Measurements from ENCODE around the gene MEP1A. TPM values are rescaled to one million over a fixed set of nuclear protein-coding genes. Genes with fewer than 3 reads are reported as not detected.
"Not testable (repeated sequence)": the region's sequence is repeated elsewhere in the genome, so short reads cannot be mapped to it uniquely, and the experiment has no call there.

The MEP1A gene, protein sequence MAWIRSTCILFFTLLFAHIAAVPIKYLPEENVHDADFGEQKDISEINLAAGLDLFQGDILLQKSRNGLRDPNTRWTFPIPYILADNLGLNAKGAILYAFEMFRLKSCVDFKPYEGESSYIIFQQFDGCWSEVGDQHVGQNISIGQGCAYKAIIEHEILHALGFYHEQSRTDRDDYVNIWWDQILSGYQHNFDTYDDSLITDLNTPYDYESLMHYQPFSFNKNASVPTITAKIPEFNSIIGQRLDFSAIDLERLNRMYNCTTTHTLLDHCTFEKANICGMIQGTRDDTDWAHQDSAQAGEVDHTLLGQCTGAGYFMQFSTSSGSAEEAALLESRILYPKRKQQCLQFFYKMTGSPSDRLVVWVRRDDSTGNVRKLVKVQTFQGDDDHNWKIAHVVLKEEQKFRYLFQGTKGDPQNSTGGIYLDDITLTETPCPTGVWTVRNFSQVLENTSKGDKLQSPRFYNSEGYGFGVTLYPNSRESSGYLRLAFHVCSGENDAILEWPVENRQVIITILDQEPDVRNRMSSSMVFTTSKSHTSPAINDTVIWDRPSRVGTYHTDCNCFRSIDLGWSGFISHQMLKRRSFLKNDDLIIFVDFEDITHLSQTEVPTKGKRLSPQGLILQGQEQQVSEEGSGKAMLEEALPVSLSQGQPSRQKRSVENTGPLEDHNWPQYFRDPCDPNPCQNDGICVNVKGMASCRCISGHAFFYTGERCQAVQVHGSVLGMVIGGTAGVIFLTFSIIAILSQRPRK
- polyA plus RNA-seq (2013, experiment 1 of 2) = not detected
- polyA plus RNA-seq (2013, experiment 2 of 2) = not detected

DNA sequence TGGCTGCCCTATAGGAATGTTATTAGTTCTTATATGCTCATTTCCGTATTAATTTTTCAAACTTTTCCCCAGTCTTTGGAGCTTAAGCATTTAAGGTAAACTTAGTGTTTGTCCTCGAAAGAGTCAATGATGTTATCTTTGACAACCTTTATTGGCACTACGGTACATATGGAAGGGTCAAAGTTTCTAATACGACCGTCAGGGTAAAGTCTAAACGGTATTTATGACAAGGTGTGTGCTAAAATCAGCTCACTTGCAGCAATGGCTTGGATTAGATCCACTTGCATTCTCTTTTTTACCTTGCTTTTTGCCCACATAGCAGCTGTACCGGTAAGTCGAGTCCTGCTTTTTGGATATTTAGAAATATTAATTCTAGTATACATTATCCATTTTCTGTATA, at the start of gene MEP1A:
Gene MEP1A (plus strand): TSS at position 252 of the 400 bp plus-strand sequence. CDS start 10 bp downstream, at position 262.
- Histone ChIP-seq H2AFZ (ENCODE audit: low read depth, low read length) (no peak within 1 kb of the TSS), H3K14ac (ENCODE audit: low read length in 2 of 2) (no peak within 1 kb of the TSS), H2BK5ac (ENCODE audit: low read depth, low read length, poor library complexity, severe bottlenecking) (no peak within 1 kb of the TSS), H2AK5ac (ENCODE audit: low read length, severe bottlenecking) (no peak within 1 kb of the TSS), H3K4me2 (ENCODE audit: low read length, poor library complexity, severe bottlenecking) (no peak within 1 kb of the TSS), H3K23ac (ENCODE audit: low read length in 2 of 2) (no peak within 1 kb of the TSS), H3K79me1 (replicated peaks; ENCODE audit: low read length, poor library complexity, severe bottlenecking) (no peaks in the 10 kb centered on the region), H3K36me3 (ENCODE audit: control insufficient read depth in 1 of 2, insufficient read depth in 2 of 2, low read depth in 1 of 2, low read length in 2 of 2) (no peaks in the 10 kb centered on the region), H3K4me1 (ENCODE audit: control insufficient read depth, insufficient read depth, low read depth, low read length) (no peaks in the 10 kb centered on the region), H3K4ac (ENCODE audit: low read depth in 1 of 2, low read length in 2 of 2) (no peak within 1 kb of the TSS), H4K91ac (ENCODE audit: low read length) (no peak within 1 kb of the TSS), H3K27me3 (ENCODE audit: control insufficient read depth in 1 of 2, insufficient read depth in 1 of 2, low read length in 2 of 2) (peaks cover 0 to 3% of the 10 kb centered on the region in 2 experiments), H3K27ac (ENCODE audit: low read length, poor library complexity, severe bottlenecking) (no peak within 1 kb of the TSS), H3K9ac (ENCODE audit: low read length) (no peak within 1 kb of the TSS), H2BK15ac (ENCODE audit: low read depth, poor library complexity, severe bottlenecking) (no peak within 1 kb of the TSS), H3K9me3 (ENCODE audit: control insufficient read depth, low read length) (no peaks in the 10 kb centered on the region), H3K4me3 (ENCODE audit: insufficient read depth in 1 of 2, low read depth in 1 of 2, low read length in 2 of 2) (no peak within 1 kb of the TSS), H2BK12ac (ENCODE audit: low read length in 2 of 2) (no peak within 1 kb of the TSS), H3K18ac (ENCODE audit: low read depth in 1 of 2, low read length in 2 of 2) (no peak within 1 kb of the TSS), H4K8ac (ENCODE audit: low read length) (no peak within 1 kb of the TSS), H2BK120ac (ENCODE audit: low read depth, low read length) (no peak within 1 kb of the TSS)
- DNase-seq = no peak
- 87% methylated on average over 6 of the region's 8 CpGs for WGBS

DNA sequence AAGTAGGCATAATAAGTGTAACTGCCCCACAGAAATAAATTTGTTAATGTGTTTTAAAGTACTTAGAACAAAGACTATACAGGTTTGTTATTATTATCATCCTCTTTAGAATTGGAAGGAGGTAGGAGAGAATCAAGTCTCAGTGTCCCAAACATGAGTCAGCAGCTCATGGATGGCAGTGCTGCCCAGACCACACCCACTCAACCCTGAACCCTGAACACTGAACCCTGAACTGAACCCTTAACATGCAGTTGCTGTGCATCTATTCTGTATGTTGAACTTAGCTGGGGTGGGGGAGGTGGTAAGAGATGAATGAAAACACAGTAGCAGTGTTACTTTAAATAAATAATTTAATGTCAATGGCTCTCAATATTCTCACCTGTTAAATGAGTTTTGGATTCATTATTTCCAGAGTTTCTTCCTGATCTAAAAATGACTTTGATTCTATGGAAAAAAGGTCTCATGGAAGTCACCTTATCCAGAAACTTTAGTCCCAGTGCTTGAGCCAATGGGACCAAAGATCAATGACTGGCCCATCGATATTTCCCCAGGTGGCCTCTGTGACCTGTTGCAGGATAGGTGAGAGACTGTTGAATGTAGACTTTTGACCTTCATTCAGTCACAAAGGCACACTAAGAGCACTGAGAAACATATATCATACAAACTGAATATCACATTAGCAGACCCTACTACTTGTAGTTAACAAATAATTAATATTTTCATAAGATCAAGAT, 49.6 kb upstream of the MEP1A start:
- H3K79me1 ChIP-seq (replicated peaks; ENCODE audit: low read length, poor library complexity, severe bottlenecking) = no peaks in the 10 kb centered on the region
- no peak overlapping the region for H2BK15ac ChIP-seq (ENCODE audit: low read depth, poor library complexity, severe bottlenecking)
- no peak overlapping the region for H3K27ac ChIP-seq (ENCODE audit: low read length, poor library complexity, severe bottlenecking)
- no peak overlapping the region for H4K91ac ChIP-seq (ENCODE audit: low read length)
- no peak overlapping the region for H3K9ac ChIP-seq (ENCODE audit: low read length)
- no peaks in the 10 kb centered on the region for H3K9me3 ChIP-seq (ENCODE audit: control insufficient read depth, low read length)
- H2BK5ac ChIP-seq (ENCODE audit: low read depth, low read length, poor library complexity, severe bottlenecking) = no peak overlapping the region
- no peak overlapping the region for H2AFZ ChIP-seq (ENCODE audit: low read depth, low read length)
- H3K4ac ChIP-seq (ENCODE audit: low read depth in 1 of 2, low read length in 2 of 2) = no peak overlapping the region
- H2BK120ac ChIP-seq (ENCODE audit: low read depth, low read length) = no peak overlapping the region
- WGBS = no CpG with 5 or more reads among the region's 1 CpG
- no peak overlapping the region for H3K23ac ChIP-seq (ENCODE audit: low read length in 2 of 2)
- no peak overlapping the region for H3K4me2 ChIP-seq (ENCODE audit: low read length, poor library complexity, severe bottlenecking)
- H3K36me3 ChIP-seq (ENCODE audit: control insufficient read depth in 1 of 2, insufficient read depth in 2 of 2, low read depth in 1 of 2, low read length in 2 of 2) = no peaks in the 10 kb centered on the region
- H3K4me1 ChIP-seq (ENCODE audit: control insufficient read depth, insufficient read depth, low read depth, low read length) = no peaks in the 10 kb centered on the region
- H3K18ac ChIP-seq (ENCODE audit: low read depth in 1 of 2, low read length in 2 of 2) = no peak overlapping the region
- no peak overlapping the region for H3K4me3 ChIP-seq (ENCODE audit: insufficient read depth in 1 of 2, low read depth in 1 of 2, low read length in 2 of 2)
- peaks cover 14 to 23% of the 10 kb centered on the region in 2 experiments for H3K27me3 ChIP-seq (ENCODE audit: control insufficient read depth in 1 of 2, insufficient read depth in 1 of 2, low read length in 2 of 2)
- H4K8ac ChIP-seq (ENCODE audit: low read length) = no peak overlapping the region
- H2AK5ac ChIP-seq (ENCODE audit: low read length, severe bottlenecking) = no peak overlapping the region
- no peak overlapping the region for H2BK12ac ChIP-seq (ENCODE audit: low read length in 2 of 2)
- no peak for DNase-seq
- no peak overlapping the region for H3K14ac ChIP-seq (ENCODE audit: low read length in 2 of 2)

DNA sequence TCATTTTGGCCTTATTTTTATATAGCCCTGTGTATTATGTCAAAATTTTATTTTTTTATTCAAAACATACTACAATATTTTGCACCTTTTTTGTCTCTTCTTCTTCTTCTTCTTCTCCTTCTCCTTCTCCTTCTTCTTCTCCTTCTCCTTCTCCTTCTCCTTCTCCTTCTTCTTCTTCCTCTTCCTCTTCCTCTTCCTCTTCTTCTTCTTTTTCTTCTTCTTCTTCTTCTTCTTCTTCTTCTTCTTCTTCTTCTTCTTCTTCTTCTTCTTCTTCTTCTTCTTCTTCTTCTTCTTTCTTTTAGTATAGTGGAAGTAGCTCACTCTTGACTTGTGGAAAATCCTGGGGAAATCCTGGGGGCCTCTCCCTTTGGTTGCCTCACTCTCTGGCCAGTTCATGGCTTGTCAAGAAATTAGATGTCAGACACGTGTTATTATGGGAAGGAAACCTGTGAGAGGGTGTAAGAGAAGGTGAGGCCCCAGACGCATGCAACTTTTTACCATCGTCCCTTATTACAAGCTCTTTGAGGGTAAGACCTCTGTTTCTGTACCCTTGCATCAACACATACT, 48.9 kb upstream of the MEP1A start:
- H3K18ac ChIP-seq (ENCODE audit: low read depth in 1 of 2, low read length in 2 of 2); H3K9me3 ChIP-seq (ENCODE audit: control insufficient read depth, low read length); H3K4me1 ChIP-seq (ENCODE audit: control insufficient read depth, insufficient read depth, low read depth, low read length); H4K91ac ChIP-seq (ENCODE audit: low read length); H3K36me3 ChIP-seq (ENCODE audit: control insufficient read depth in 1 of 2, insufficient read depth in 2 of 2, low read depth in 1 of 2, low read length in 2 of 2); H4K8ac ChIP-seq (ENCODE audit: low read length); H2AFZ ChIP-seq (ENCODE audit: low read depth, low read length); H2BK5ac ChIP-seq (ENCODE audit: low read depth, low read length, poor library complexity, severe bottlenecking); H3K9ac ChIP-seq (ENCODE audit: low read length); H2AK5ac ChIP-seq (ENCODE audit: low read length, severe bottlenecking); H3K23ac ChIP-seq (ENCODE audit: low read length in 2 of 2); DNase-seq; H3K4me2 ChIP-seq (ENCODE audit: low read length, poor library complexity, severe bottlenecking); H2BK120ac ChIP-seq (ENCODE audit: low read depth, low read length); H3K14ac ChIP-seq (ENCODE audit: low read length in 2 of 2); H2BK12ac ChIP-seq (ENCODE audit: low read length in 2 of 2); H3K79me1 ChIP-seq (replicated peaks; ENCODE audit: low read length, poor library complexity, severe bottlenecking); H3K4ac ChIP-seq (ENCODE audit: low read depth in 1 of 2, low read length in 2 of 2); H3K27ac ChIP-seq (ENCODE audit: low read length, poor library complexity, severe bottlenecking); H2BK15ac ChIP-seq (ENCODE audit: low read depth, poor library complexity, severe bottlenecking); H3K4me3 ChIP-seq (ENCODE audit: insufficient read depth in 1 of 2, low read depth in 1 of 2, low read length in 2 of 2): not testable (repeated sequence)
- 100% methylated on average over 2 of the region's 3 CpGs for WGBS
- H3K27me3 ChIP-seq (ENCODE audit: control insufficient read depth in 1 of 2, insufficient read depth in 1 of 2, low read length in 2 of 2) = peaks cover 14 to 22% of the 10 kb centered on the region in 2 experiments
